ENCODE data around the gene YWHAQ. TPM values are rescaled to one million over a fixed set of nuclear protein-coding genes. Genes with fewer than 3 reads are reported as not detected.

Gene YWHAQ
- total RNA-seq, 3 donors from 2014 or later: 176 to 226 (median 186) TPM

DNA sequence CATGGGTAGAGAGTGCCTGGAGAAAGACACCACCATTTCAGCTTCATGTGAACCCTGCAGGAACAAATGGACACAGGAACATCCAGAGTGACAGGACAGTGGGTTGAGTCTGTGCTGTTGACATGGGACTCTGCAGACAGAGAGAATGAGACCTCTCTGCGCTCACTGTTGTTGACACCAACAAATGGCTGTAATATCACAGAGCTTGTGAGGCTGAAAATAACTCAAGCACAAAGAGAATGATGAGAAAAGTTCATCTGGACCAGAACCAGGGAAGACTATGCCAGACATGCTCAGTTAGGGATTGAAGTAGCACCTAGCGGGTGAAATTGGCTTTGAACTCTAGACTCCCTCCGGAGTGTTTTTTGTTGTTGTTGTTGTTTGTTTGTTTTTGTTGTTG lies 37.0 kb upstream of the YWHAQ start:
- no peak for DNase-seq (ENCODE audit: low spot score in 2 of 2)
- intact Hi-C loops (cut with DNase I; ENCODE audit: low total_unique reads): no loop called here
- no peaks in the 10 kb centered on the region for H3K4me1 ChIP-seq
- H3K36me3 ChIP-seq: no peaks in the 10 kb centered on the region
- no peaks in the 10 kb centered on the region for H3K27me3 ChIP-seq
- no peak overlapping the region for H3K27ac ChIP-seq
- no peaks in the 10 kb centered on the region for H3K9me3 ChIP-seq
- TF ChIP-seq, protein P1, sequence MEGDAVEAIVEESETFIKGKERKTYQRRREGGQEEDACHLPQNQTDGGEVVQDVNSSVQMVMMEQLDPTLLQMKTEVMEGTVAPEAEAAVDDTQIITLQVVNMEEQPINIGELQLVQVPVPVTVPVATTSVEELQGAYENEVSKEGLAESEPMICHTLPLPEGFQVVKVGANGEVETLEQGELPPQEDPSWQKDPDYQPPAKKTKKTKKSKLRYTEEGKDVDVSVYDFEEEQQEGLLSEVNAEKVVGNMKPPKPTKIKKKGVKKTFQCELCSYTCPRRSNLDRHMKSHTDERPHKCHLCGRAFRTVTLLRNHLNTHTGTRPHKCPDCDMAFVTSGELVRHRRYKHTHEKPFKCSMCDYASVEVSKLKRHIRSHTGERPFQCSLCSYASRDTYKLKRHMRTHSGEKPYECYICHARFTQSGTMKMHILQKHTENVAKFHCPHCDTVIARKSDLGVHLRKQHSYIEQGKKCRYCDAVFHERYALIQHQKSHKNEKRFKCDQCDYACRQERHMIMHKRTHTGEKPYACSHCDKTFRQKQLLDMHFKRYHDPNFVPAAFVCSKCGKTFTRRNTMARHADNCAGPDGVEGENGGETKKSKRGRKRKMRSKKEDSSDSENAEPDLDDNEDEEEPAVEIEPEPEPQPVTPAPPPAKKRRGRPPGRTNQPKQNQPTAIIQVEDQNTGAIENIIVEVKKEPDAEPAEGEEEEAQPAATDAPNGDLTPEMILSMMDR (IDR thresholded peaks at IDR 0.05): no peak
- TF ChIP-seq POLR2AphosphoS5 (IDR thresholded peaks at IDR 0.05) (no peak), POLR2A (IDR thresholded peaks at IDR 0.05) (no peak)
- no peak overlapping the region for H3K4me3 ChIP-seq

DNA sequence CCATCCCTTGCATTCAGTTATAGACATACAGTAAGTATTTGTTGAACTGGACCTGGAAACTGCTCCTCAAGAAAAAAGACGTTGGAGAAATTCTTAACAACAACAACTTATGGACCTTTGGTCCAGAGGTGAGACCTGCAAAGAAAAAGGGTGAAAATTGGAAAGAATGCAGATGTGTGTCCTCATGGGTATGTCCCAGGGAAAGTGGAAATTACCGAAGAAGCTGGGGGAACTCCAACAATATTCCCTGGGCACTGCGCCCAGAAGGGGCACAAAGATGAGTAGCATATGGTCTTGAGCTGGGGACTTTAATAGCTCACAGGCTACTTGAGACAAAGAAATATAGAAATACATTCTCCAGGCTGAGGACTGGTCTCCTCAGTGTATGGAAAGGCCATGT lies 35.5 kb upstream of the YWHAQ start:
- no peak overlapping the region for H3K27ac ChIP-seq
- H3K36me3 ChIP-seq: no peaks in the 10 kb centered on the region
- H3K4me1 ChIP-seq: no peaks in the 10 kb centered on the region
- no peak for DNase-seq (ENCODE audit: low spot score in 2 of 2)
- intact Hi-C loops (cut with DNase I; ENCODE audit: low total_unique reads): no loop called here
- TF ChIP-seq, protein P1 (IDR thresholded peaks at IDR 0.05): no peak
- TF ChIP-seq POLR2AphosphoS5 (IDR thresholded peaks at IDR 0.05) (no peak), POLR2A (IDR thresholded peaks at IDR 0.05) (no peak)
- H3K9me3 ChIP-seq: no peaks in the 10 kb centered on the region
- no peak overlapping the region for H3K4me3 ChIP-seq
- no peaks in the 10 kb centered on the region for H3K27me3 ChIP-seq

DNA sequence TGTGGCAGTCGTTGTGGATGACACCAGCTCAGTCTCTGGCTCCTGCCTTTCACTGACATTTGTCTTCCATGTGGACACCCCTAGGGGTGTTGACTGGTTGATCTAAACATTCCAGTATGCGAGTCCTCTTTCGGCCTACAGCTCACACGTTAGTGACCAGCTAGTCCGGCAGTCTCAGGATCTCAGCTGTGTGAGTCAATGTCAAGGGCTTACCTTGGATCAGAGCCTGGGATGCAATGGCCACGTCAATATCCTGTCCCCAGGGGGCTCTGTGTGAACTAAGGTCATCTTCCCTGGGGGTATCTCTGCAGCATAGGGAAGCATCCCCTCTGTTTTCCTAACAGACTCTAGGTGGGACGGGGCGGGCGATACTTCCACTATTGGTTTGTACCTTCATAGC lies 35.1 kb upstream of the YWHAQ start:
- no peak for DNase-seq (ENCODE audit: low spot score in 2 of 2)
- no peaks in the 10 kb centered on the region for H3K36me3 ChIP-seq
- no peaks in the 10 kb centered on the region for H3K27me3 ChIP-seq
- intact Hi-C loops (cut with DNase I; ENCODE audit: low total_unique reads): no loop called here
- H3K4me1 ChIP-seq: no peaks in the 10 kb centered on the region
- TF ChIP-seq, protein P1 (IDR thresholded peaks at IDR 0.05): no peak
- no peak for TF ChIP-seq POLR2AphosphoS5 (IDR thresholded peaks at IDR 0.05)
- no peak for TF ChIP-seq POLR2A (IDR thresholded peaks at IDR 0.05)
- no peak overlapping the region for H3K27ac ChIP-seq
- H3K9me3 ChIP-seq: no peaks in the 10 kb centered on the region
- H3K4me3 ChIP-seq: no peak overlapping the region

DNA sequence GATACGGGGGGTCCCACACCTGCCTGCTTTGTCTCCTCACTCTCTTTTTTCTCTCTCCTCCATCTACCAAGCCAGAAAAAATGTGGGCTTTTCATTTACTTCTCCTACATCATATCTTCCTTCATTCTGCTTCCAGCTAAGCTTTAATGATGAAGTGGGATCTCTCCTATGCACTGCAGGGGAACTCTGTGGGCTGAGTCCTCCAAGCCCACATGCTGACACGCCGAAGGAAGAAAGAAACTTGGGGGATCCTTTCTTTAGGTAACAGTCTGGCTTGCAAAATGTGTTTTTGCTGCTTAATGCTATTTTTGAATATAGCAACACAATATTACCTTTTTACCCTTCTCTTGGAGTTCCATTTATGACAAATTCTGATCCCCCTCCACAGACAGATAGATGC lies 33.6 kb upstream of the YWHAQ start:
- no peak for TF ChIP-seq POLR2A (IDR thresholded peaks at IDR 0.05)
- TF ChIP-seq POLR2AphosphoS5 (IDR thresholded peaks at IDR 0.05): no peak
- TF ChIP-seq, protein P1 (IDR thresholded peaks at IDR 0.05): no peak
- Histone ChIP-seq H3K4me3 (no peak overlapping the region), H3K27ac (no peak overlapping the region), H3K4me1 (no peaks in the 10 kb centered on the region), H3K36me3 (no peaks in the 10 kb centered on the region), H3K9me3 (no peaks in the 10 kb centered on the region), H3K27me3 (no peaks in the 10 kb centered on the region)
- intact Hi-C loops (cut with DNase I; ENCODE audit: low total_unique reads): no loop called here
- no peak for DNase-seq (ENCODE audit: low spot score in 2 of 2)

DNA sequence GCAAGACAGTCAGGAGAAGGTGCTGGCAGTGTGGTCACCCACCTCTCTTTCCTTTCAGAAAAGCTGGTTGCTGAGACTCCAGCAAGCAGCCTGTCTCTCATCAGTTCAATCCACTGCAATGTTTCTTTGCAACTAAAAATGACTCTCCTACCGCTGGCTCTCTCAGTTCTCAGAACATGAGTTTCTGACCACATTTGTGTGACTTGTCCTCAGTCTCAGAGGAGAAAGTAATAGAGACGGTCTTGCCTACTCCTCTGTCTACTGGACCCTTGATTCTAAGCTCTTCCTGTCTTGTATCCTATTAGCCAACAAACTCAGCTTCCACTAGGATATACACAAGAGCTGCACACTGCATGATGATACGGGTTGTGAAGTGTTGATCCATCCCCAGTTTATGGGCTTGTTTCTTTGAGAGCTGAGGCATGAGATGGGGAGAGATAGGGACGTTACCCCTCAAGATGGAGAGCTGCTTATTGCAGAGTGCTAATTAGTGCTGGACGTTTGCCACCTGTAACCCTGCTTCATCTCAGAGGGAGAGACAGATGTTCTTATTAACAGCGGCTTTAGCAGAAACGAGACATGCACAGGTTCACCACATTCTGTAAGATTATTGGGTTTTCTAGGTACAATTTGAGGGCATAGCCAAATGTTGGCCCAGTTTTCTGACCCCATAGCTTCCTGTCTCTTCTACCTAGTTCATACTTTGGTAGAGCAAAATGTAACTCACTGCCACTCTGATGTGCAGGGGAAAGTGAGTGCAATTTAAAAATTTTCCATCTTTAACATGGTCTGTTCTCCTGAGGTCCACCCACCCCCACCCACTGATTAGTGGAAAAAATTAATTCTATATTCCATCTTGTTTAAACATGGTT lies 32.4 kb upstream of the YWHAQ start:
- TF ChIP-seq, protein P1 (IDR thresholded peaks at IDR 0.05): no peak
- TF ChIP-seq POLR2AphosphoS5 (IDR thresholded peaks at IDR 0.05) (no peak), POLR2A (IDR thresholded peaks at IDR 0.05) (no peak)
- intact Hi-C loops (cut with DNase I; ENCODE audit: low total_unique reads): no loop called here
- DNase-seq (ENCODE audit: low spot score in 2 of 2): no peak
- Histone ChIP-seq H3K36me3 (no peaks in the 10 kb centered on the region), H3K27me3 (no peaks in the 10 kb centered on the region), H3K4me3 (no peak overlapping the region), H3K4me1 (no peaks in the 10 kb centered on the region), H3K27ac (no peak overlapping the region), H3K9me3 (no peaks in the 10 kb centered on the region)

Data from breast epithelium (tissue), 4 donors.